NCI-H460 (cell line): ENCODE data around the gene LENEP. TPM values are rescaled to one million over a fixed set of nuclear protein-coding genes. Genes with fewer than 3 reads are reported as not detected.

Experiments used
- DNase-seq: peaks from one replicate; pipeline ENCODE4 v3.0.0-alpha.2; 2016; ENCODE audit warnings: low read depth; ENCODE audit errors: extremely low read depth
- total RNA-seq: library from RNA; depleted of rRNA; stranded (reverse); fragments of >200 nt; shearing (Covaris generic); gene quantifications from 2 replicates; pipeline ENCODE4 v1.2.3, GENCODE V29; 2014

Gene LENEP
- total RNA-seq, 1 experiment from 2014 or later = 0.84 TPM

- no peak for DNase-seq
Observed at GRCh38 chr1:154959426-154959780, 34.0 kb upstream of the LENEP start.

- no peak for DNase-seq
Observed at GRCh38 chr1:154960446-154961136, 32.8 kb upstream of the LENEP start.

GRCh38 chr1:154961207-154962155 is 31.9 kb upstream of the LENEP start, which contains the start of gene PYGO2:
PYGO2 (minus strand) TSS chr1:154961782; CDS start chr1:154961576, 206 bp downstream.
- peak; percentile 73 for DNase-seq

- no peak for DNase-seq
Observed at GRCh38 chr1:154962156-154962749, 31.1 kb upstream of the LENEP start.

GRCh38 chr1:154962795-154963330 is 30.5 kb upstream of the LENEP start:
- DNase-seq = no peak

- no peak for DNase-seq
Observed at GRCh38 chr1:154963643-154964042, 29.7 kb upstream of the LENEP start.

- no peak for DNase-seq
Observed at GRCh38 chr1:154964359-154964758, 29.0 kb upstream of the LENEP start.

- no peak for DNase-seq
Observed at GRCh38 chr1:154966111-154966510, 27.3 kb upstream of the LENEP start.

- no peak for DNase-seq
Observed at GRCh38 chr1:154967331-154967950, 25.9 kb upstream of the LENEP start.

- no peak for DNase-seq
Observed at GRCh38 chr1:154968731-154969130, 24.7 kb upstream of the LENEP start.

- DNase-seq = no peak
Observed at GRCh38 chr1:154969246-154969645, 24.1 kb upstream of the LENEP start.

GRCh38 chr1:154969860-154970452 is 23.4 kb upstream of the LENEP start:
- DNase-seq = no peak

GRCh38 chr1:154970631-154971340 is 22.6 kb upstream of the LENEP start, which contains the start of gene SHC1:
SHC1 (minus strand) TSS chr1:154970747; CDS start chr1:154970526, 221 bp downstream.
- DNase-seq = peak; percentile 98

- DNase-seq = peak; percentile 73
Observed at GRCh38 chr1:154971341-154971998, 21.9 kb upstream of the LENEP start.

- DNase-seq = no peak
Observed at GRCh38 chr1:154972213-154972516, 21.2 kb upstream of the LENEP start.

GRCh38 chr1:154972517-154973343 is 20.7 kb upstream of the LENEP start:
- peak; percentile 99 for DNase-seq

GRCh38 chr1:154973344-154974101 is 19.9 kb upstream of the LENEP start:
- peak; percentile 100 for DNase-seq
